ENCODE data around the gene GRID2. TPM values are rescaled to one million over a fixed set of nuclear protein-coding genes. Genes with fewer than 3 reads are reported as not detected.

GRID2 gene
- total RNA-seq, 1 experiment from 2014 or later = 2.2 TPM

GRCh38 chr4:93066749-93067148 is 763.0 kb downstream of the GRID2 start:
- ChIA-PET POLR2A (ENCODE audit: unreplicated experiment) (no interaction called here), CTCF (no interaction called here)
- Histone ChIP-seq H3K79me2 (ENCODE audit: low read length) (no peaks in the 10 kb centered on the region), H3K9me3 (ENCODE audit: low read length) (no peaks in the 10 kb centered on the region), H3K27me3 (ENCODE audit: low read length) (no peaks in the 10 kb centered on the region), H3F3A (ENCODE audit: low read length, unreplicated experiment) (no peaks in the 10 kb centered on the region), H3K4me1 (ENCODE audit: insufficient read depth, low read length) (no peaks in the 10 kb centered on the region; the same call in 1 of the 2 replicates), H3K9me2 (replicated peaks; ENCODE audit: low read length) (no peaks in the 10 kb centered on the region), H3K4me3 (ENCODE audit: low read length) (no peak overlapping the region), H2AFZ (ENCODE audit: low read length) (no peak overlapping the region), H3K27ac (ENCODE audit: low read length) (no peak overlapping the region), H3K9ac (ENCODE audit: low read length) (no peak overlapping the region), H4K20me1 (ENCODE audit: low read length) (no peaks in the 10 kb centered on the region), H3K36me3 (ENCODE audit: low read depth, low read length) (no peaks in the 10 kb centered on the region), H3K4me2 (ENCODE audit: low read length) (no peak overlapping the region)
- intact Hi-C loops (cut with micrococcal nuclease) = no loop called here
- no TSS peak for BruUV-seq (replicated peaks)
- DNase-seq (peak; percentile 32), ATAC-seq (peak; percentile 70)
- TF ChIP-seq, protein P1, sequence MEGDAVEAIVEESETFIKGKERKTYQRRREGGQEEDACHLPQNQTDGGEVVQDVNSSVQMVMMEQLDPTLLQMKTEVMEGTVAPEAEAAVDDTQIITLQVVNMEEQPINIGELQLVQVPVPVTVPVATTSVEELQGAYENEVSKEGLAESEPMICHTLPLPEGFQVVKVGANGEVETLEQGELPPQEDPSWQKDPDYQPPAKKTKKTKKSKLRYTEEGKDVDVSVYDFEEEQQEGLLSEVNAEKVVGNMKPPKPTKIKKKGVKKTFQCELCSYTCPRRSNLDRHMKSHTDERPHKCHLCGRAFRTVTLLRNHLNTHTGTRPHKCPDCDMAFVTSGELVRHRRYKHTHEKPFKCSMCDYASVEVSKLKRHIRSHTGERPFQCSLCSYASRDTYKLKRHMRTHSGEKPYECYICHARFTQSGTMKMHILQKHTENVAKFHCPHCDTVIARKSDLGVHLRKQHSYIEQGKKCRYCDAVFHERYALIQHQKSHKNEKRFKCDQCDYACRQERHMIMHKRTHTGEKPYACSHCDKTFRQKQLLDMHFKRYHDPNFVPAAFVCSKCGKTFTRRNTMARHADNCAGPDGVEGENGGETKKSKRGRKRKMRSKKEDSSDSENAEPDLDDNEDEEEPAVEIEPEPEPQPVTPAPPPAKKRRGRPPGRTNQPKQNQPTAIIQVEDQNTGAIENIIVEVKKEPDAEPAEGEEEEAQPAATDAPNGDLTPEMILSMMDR (conservative IDR thresholded peaks at IDR 0.05; ENCODE audit: low read depth, low read length) = no peak
- TF ChIP-seq EZH2phosphoT487 (IDR thresholded peaks at IDR 0.05; ENCODE audit: borderline replicate concordance, low read length) = no peak
- no peak for TF ChIP-seq EZH2 (IDR thresholded peaks at IDR 0.05; ENCODE audit: low read length, unreplicated experiment)

DNA sequence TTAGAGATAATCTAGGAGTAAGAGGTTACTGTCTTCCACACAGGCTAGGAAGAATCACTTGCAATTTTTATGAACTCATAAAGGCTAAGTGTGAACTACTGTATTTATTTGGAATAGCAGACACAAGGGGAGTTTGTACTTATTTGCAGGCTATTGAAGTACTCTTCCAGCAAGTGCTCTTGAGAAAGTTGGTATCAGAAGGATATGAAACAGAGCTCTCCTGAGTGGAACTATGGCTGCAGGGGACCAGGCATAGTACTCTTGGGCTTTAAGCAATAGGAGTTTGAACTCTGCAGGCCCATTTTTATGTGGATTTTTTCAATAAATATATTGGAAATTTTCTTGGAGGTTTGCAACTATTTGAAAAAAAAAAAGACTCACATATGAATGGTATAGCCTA is 768.5 kb downstream of the GRID2 start:
- Histone ChIP-seq H3K9me2 (replicated peaks; ENCODE audit: low read length) (no peaks in the 10 kb centered on the region), H2AFZ (ENCODE audit: low read length) (no peak overlapping the region), H3K9ac (ENCODE audit: low read length) (no peak overlapping the region), H4K20me1 (ENCODE audit: low read length) (no peaks in the 10 kb centered on the region), H3K4me2 (ENCODE audit: low read length) (no peak overlapping the region), H3K36me3 (ENCODE audit: low read depth, low read length) (no peaks in the 10 kb centered on the region), H3K4me1 (ENCODE audit: insufficient read depth, low read length) (no peaks in the 10 kb centered on the region), H3K79me2 (ENCODE audit: low read length) (no peaks in the 10 kb centered on the region), H3K9me3 (ENCODE audit: low read length) (no peaks in the 10 kb centered on the region), H3F3A (ENCODE audit: low read length, unreplicated experiment) (no peaks in the 10 kb centered on the region), H3K27me3 (ENCODE audit: low read length) (no peaks in the 10 kb centered on the region), H3K4me3 (ENCODE audit: low read length) (no peak overlapping the region), H3K27ac (ENCODE audit: low read length) (no peak overlapping the region)
- no peak for ATAC-seq
- TF ChIP-seq EZH2 (IDR thresholded peaks at IDR 0.05; ENCODE audit: low read length, unreplicated experiment) (no peak), EZH2phosphoT487 (IDR thresholded peaks at IDR 0.05; ENCODE audit: borderline replicate concordance, low read length) (no peak)
- TF ChIP-seq, protein P1 (conservative IDR thresholded peaks at IDR 0.05; ENCODE audit: low read depth, low read length) = no peak
- no peak for DNase-seq
- intact Hi-C loops (cut with micrococcal nuclease) = no loop called here
- POLR2A ChIA-PET (ENCODE audit: unreplicated experiment) = no interaction called here
- CTCF ChIA-PET = no interaction called here
- no TSS peak for BruUV-seq (replicated peaks)

- Histone ChIP-seq H3K4me1 (ENCODE audit: insufficient read depth, low read length) (no peaks in the 10 kb centered on the region), H4K20me1 (ENCODE audit: low read length) (no peaks in the 10 kb centered on the region), H3K9ac (ENCODE audit: low read length) (no peak overlapping the region), H3K36me3 (ENCODE audit: low read depth, low read length) (no peaks in the 10 kb centered on the region), H3K27me3 (ENCODE audit: low read length) (no peaks in the 10 kb centered on the region), H2AFZ (ENCODE audit: low read length) (no peak overlapping the region), H3K9me3 (ENCODE audit: low read length) (no peaks in the 10 kb centered on the region), H3K4me3 (ENCODE audit: low read length) (no peak overlapping the region), H3F3A (ENCODE audit: low read length, unreplicated experiment) (no peaks in the 10 kb centered on the region), H3K4me2 (ENCODE audit: low read length) (no peak overlapping the region), H3K27ac (ENCODE audit: low read length) (no peak overlapping the region), H3K9me2 (replicated peaks; ENCODE audit: low read length) (no peaks in the 10 kb centered on the region), H3K79me2 (ENCODE audit: low read length) (no peaks in the 10 kb centered on the region)
- CTCF ChIA-PET = no interaction called here
- intact Hi-C loops (cut with micrococcal nuclease) = no loop called here
- BruUV-seq (replicated peaks) = no TSS peak
- POLR2A ChIA-PET (ENCODE audit: unreplicated experiment) = no interaction called here
- DNase-seq (no peak), ATAC-seq (no peak)
- TF ChIP-seq, protein P1 (conservative IDR thresholded peaks at IDR 0.05; ENCODE audit: low read depth, low read length) = no peak
- TF ChIP-seq EZH2 (IDR thresholded peaks at IDR 0.05; ENCODE audit: low read length, unreplicated experiment) (no peak), EZH2phosphoT487 (IDR thresholded peaks at IDR 0.05; ENCODE audit: borderline replicate concordance, low read length) (no peak)
Observed at GRCh38 chr4:93080316-93080715, 776.5 kb downstream of the GRID2 start.
